CD14-positive monocyte (primary cell): ENCODE data around the gene CLCNKB. TPM values are rescaled to one million over a fixed set of nuclear protein-coding genes. Genes with fewer than 3 reads are reported as not detected.

ENCODE experiments used
- DNase-seq, 3 donors: peaks; one replicate each; pipeline ENCODE4 v3.0.0-alpha.2; 2011 to 2022
- H2AFZ ChIP-seq: 2 replicates; pipeline ENCODE4 v1.6.0; 2012; ENCODE audit warnings: mild to moderate bottlenecking, low read depth, low read length, inconsistent platforms; ENCODE audit not compliant: insufficient read depth, poor library complexity, severe bottlenecking
- H3K27ac ChIP-seq, 2 donors: 1 replicate in 1 of 2; 2 replicates in 1 of 2; pipeline ENCODE4 v1.5.1; 2012 to 2013; ENCODE audit warnings: low read length in 2 of 2, control low read depth in 1 of 2, inconsistent platforms in 1 of 2, low read depth in 1 of 2, mild to moderate bottlenecking in 1 of 2
- H3K27me3 ChIP-seq, 2 donors: one replicate each; pipeline versions ENCODE4 v1.6.0 to v1.6.1; 2011 to 2013; ENCODE audit warnings: low read length in 2 of 2; ENCODE audit not compliant: control insufficient read depth in 2 of 2, insufficient read depth in 2 of 2
- H3K36me3 ChIP-seq, 2 donors: replicated peaks in 1 of 2; 1 replicate in 1 of 2; 2 replicates in 1 of 2; pipeline versions ENCODE4 v1.5.1 to v1.6.1; 2012 to 2013; ENCODE audit warnings: low read length in 2 of 2, control low read depth in 1 of 2, inconsistent platforms in 1 of 2, mild to moderate bottlenecking in 1 of 2; ENCODE audit not compliant: insufficient read depth in 2 of 2, control insufficient read depth in 1 of 2
- H3K4me1 ChIP-seq, 2 donors: 1 replicate in 1 of 2; 2 replicates in 1 of 2; pipeline versions ENCODE4 v1.5.1 to v1.6.1; 2012 to 2013; ENCODE audit warnings: low read length in 2 of 2, control low read depth in 1 of 2, inconsistent platforms in 1 of 2, mild to moderate bottlenecking in 1 of 2, moderate library complexity in 1 of 2; ENCODE audit not compliant: insufficient read depth in 2 of 2, control insufficient read depth in 1 of 2
- H3K4me2 ChIP-seq: replicated peaks from 2 replicates; pipeline ENCODE3; 2012; ENCODE audit warnings: low read length, moderate library complexity, mild to moderate bottlenecking; ENCODE audit not compliant: poor library complexity, severe bottlenecking; ENCODE audit errors: extremely low read depth
- H3K4me3 ChIP-seq, 3 experiments: fragments of 200-600 bp in 1 of 3; sonication (generic) in 1 of 3; replicated peaks in 1 of 3; 1 replicate in 2 of 3; 2 replicates in 1 of 3; pipeline ENCODE4 v1.5.1; 2011 to 2013; ENCODE audit warnings: low read length in 3 of 3, mild to moderate bottlenecking in 3 of 3, control low read depth in 2 of 3, low read depth in 2 of 3, inconsistent platforms in 1 of 3, moderate library complexity in 1 of 3
- H3K79me2 ChIP-seq: 2 replicates; pipeline ENCODE4 v1.6.0; 2012; ENCODE audit warnings: mild to moderate bottlenecking, control low read depth, inconsistent platforms, low read length, moderate library complexity; ENCODE audit not compliant: insufficient read depth
- H3K9ac ChIP-seq: 2 replicates; pipeline ENCODE4 v1.6.0; 2017; ENCODE audit warnings: low read length, mild to moderate bottlenecking; ENCODE audit not compliant: insufficient read depth, poor library complexity, severe bottlenecking
- H3K9me3 ChIP-seq, 2 donors: replicated peaks in 1 of 2; 1 replicate in 1 of 2; 2 replicates in 1 of 2; pipeline versions ENCODE4 v1.5.1 to v1.6.1; 2012 to 2013; ENCODE audit warnings: low read length in 2 of 2, control low read depth in 1 of 2; ENCODE audit not compliant: control insufficient read depth in 1 of 2, insufficient read depth in 1 of 2
- H4K20me1 ChIP-seq: 2 replicates; pipeline ENCODE4 v1.6.0; 2012; ENCODE audit warnings: mild to moderate bottlenecking, low read length, control low read depth, moderate library complexity; ENCODE audit not compliant: insufficient read depth
- H3K27ac Mint-ChIP-seq, 7 donors: one replicate each; pipeline ENCODE4 v1.8.0; 2020; ENCODE audit warnings: mild to moderate bottlenecking in 7 of 7, mixed read lengths in 7 of 7, moderate library complexity in 6 of 7, inconsistent platforms in 2 of 7
- H3K27me3 Mint-ChIP-seq, 3 donors: one replicate each; pipeline ENCODE4 v1.8.0; 2021 to 2022; ENCODE audit warnings: low read depth in 3 of 3, mild to moderate bottlenecking in 3 of 3, mixed read lengths in 3 of 3, moderate library complexity in 3 of 3, inconsistent platforms in 1 of 3
- H3K36me3 Mint-ChIP-seq, 2 donors: one replicate each; pipeline ENCODE4 v1.8.0; 2020; ENCODE audit warnings: mixed read lengths in 2 of 2, inconsistent platforms in 1 of 2, mild to moderate bottlenecking in 1 of 2
- H3K4me1 Mint-ChIP-seq: one replicate; pipeline ENCODE4 v1.8.0; 2020; ENCODE audit warnings: mild to moderate bottlenecking, mixed read lengths
- H3K4me3 Mint-ChIP-seq, 2 donors: one replicate each; pipeline ENCODE4 v1.8.0; 2020; ENCODE audit warnings: mild to moderate bottlenecking in 2 of 2, mixed read lengths in 2 of 2, moderate library complexity in 1 of 2
- H3K9me3 Mint-ChIP-seq, 7 donors: one replicate each; pipeline ENCODE4 v1.8.0; 2020 to 2022; ENCODE audit warnings: mixed read lengths in 7 of 7, mild to moderate bottlenecking in 6 of 7, moderate library complexity in 6 of 7, inconsistent platforms in 2 of 7
- CTCF ChIP-seq: fragments of 200-600 bp; IDR thresholded peaks from one replicate; pipeline ENCODE4 v1.8.0; 2022; ENCODE audit warnings: antibody characterized with exemption, mild to moderate bottlenecking
- WGBS: methylation state at CpG from one replicate; pipeline ENCODE4 v1.1.5; 2013; ENCODE audit warnings: missing lambda C conversion rate; ENCODE audit not compliant: insufficient coverage; 5-methylcytosine and 5-hydroxymethylcytosine counted together
- intact Hi-C, 2 donors: fragments of 100-400 bp; cut with micrococcal nuclease; formaldehyde crosslinking; loops; one replicate each; pipeline versions ENCODE4 v1.15.0 to v1.15.1; 2023
- polyA plus RNA-seq, 3 donors: library from polyadenylated mRNA; depleted of rRNA in 1 of 3; unstranded in 2 of 3; stranded (reverse) in 1 of 3; fragments of 300-500 nt in 2 of 3; fragments of >200 nt in 1 of 3; fragmentation: Illumina TruSeq in 2 of 3; gene quantifications; 1 replicate in 2 of 3; 2 replicates in 1 of 3; pipeline ENCODE4 v1.2.3, GENCODE V29; 2012 to 2021

Gene CLCNKB
- polyA plus RNA-seq, 3 donors, result not detected

- DNase-seq, result no peak
- Histone ChIP-seq H3K9ac (no peak overlapping the region), H3K27me3 (no peaks in the 10 kb centered on the region), H3K4me1 (no peaks in the 10 kb centered on the region), H3K4me3 (no peak overlapping the region), H3K9me3 (no peaks in the 10 kb centered on the region), H3K27ac (no peak overlapping the region), H4K20me1 (no peaks in the 10 kb centered on the region), H3K36me3 (no peaks in the 10 kb centered on the region), H2AFZ (no peak overlapping the region), H3K79me2 (no peaks in the 10 kb centered on the region), H3K4me2 (no peak overlapping the region)
- WGBS, result 37% methylated on average over 13 of the region's 13 CpGs
- Mint-ChIP-seq H3K4me1 (no peaks in the 10 kb centered on the region), H3K27ac (no peak overlapping the region), H3K4me3 (no peak overlapping the region), H3K36me3 (no peaks in the 10 kb centered on the region), H3K27me3 (peaks cover 10 to 34% (median 24%) of the 10 kb centered on the region in 3 donors), H3K9me3 (no peaks in the 10 kb centered on the region)
- TF ChIP-seq CTCF, result no peak
- intact Hi-C loops, result no loop called here
Observed at GRCh38 chr1:16064536-16065268, 21.1 kb downstream of the CLCNKB start.

- 91% methylated on average over 8 of the region's 8 CpGs for WGBS
- Mint-ChIP-seq H3K9me3 (no peaks in the 10 kb centered on the region), H3K27ac (no peak overlapping the region)
Observed at GRCh38 chr1:16065269-16065576, 21.6 kb downstream of the CLCNKB start.

More at GRCh38 chr1:16065269-16065576, 21.6 kb downstream of the CLCNKB start:
- no peaks in the 10 kb centered on the region for H3K79me2 ChIP-seq
- no peaks in the 10 kb centered on the region for H3K36me3 Mint-ChIP-seq
- H3K27ac ChIP-seq, result no peak overlapping the region
- H3K27me3 Mint-ChIP-seq, result peaks cover 12 to 36% (median 28%) of the 10 kb centered on the region in 3 donors
- H4K20me1 ChIP-seq, result no peaks in the 10 kb centered on the region
- H3K27me3 ChIP-seq, result no peaks in the 10 kb centered on the region
- H3K4me3 Mint-ChIP-seq, result no peak overlapping the region
- H3K9me3 ChIP-seq, result no peaks in the 10 kb centered on the region
- no peak overlapping the region for H3K4me3 ChIP-seq
- no peak overlapping the region for H3K4me2 ChIP-seq
- no peak for DNase-seq
- H3K9ac ChIP-seq, result no peak overlapping the region
- intact Hi-C loops, result no loop called here
- no peaks in the 10 kb centered on the region for H3K4me1 Mint-ChIP-seq
- H3K4me1 ChIP-seq, result no peaks in the 10 kb centered on the region
- H3K36me3 ChIP-seq, result no peaks in the 10 kb centered on the region
- H2AFZ ChIP-seq, result no peak overlapping the region
- no peak for TF ChIP-seq CTCF
